ENCODE data around the gene FICD.

GRCh38 chr12:108507971-108508642 lies 7.0 kb upstream of the FICD start:
- TF ChIP-seq RAD21 (IDR thresholded peaks at IDR 0.05; ENCODE audit: low read depth) = no peak
- no peak for TF ChIP-seq FOXM1 (IDR thresholded peaks at IDR 0.05; ENCODE audit: borderline replicate concordance, low read depth)
- no peak for TF ChIP-seq MAX (IDR thresholded peaks at IDR 0.05)
- no peak for TF ChIP-seq TEAD4 (IDR thresholded peaks at IDR 0.05)
- no peak for TF ChIP-seq NFIC (IDR thresholded peaks at IDR 0.05)
- no peak for TF ChIP-seq REST (IDR thresholded peaks at IDR 0.05; ENCODE audit: low read depth)
- TF ChIP-seq YY1 (IDR thresholded peaks at IDR 0.05; ENCODE audit: low read depth) = no peak
- TF ChIP-seq CREB1 (IDR thresholded peaks at IDR 0.05; ENCODE audit: low read depth) = no peak
- TF ChIP-seq EGR1 (IDR thresholded peaks at IDR 0.05) = no peak

Measured in Ishikawa (cell line).